GM23338 (cell line): ENCODE results near the gene ZYG11A.
"Not testable (repeated sequence)": the region's sequence is repeated elsewhere in the genome, so short reads cannot be mapped to it uniquely, and the experiment has no call there.

Experiments used
- EZH2 ChIP-seq: fragments of 200-600 bp; sonication (generic); IDR thresholded peaks from one replicate; pipeline ENCODE4 v1.8.0; 2017; ENCODE audit warnings: antibody characterized with exemption, mild to moderate bottlenecking, low read depth; ENCODE audit not compliant: unreplicated experiment
- EZH2phosphoT487 ChIP-seq: fragments of 200-600 bp; sonication (generic); IDR thresholded peaks from one replicate; pipeline ENCODE4 v1.8.1; 2018; ENCODE audit warnings: antibody characterized with exemption; ENCODE audit not compliant: unreplicated experiment
- JUNB ChIP-seq: IDR thresholded peaks from one replicate; pipeline ENCODE4 v1.6.1; 2016; ENCODE audit warnings: antibody characterized with exemption; ENCODE audit not compliant: unreplicated experiment
- POLR2AphosphoS5 ChIP-seq: IDR thresholded peaks from 2 replicates; pipeline ENCODE4 v1.6.1; 2016; ENCODE audit warnings: antibody characterized with exemption, low read depth
- STAT1 ChIP-seq: IDR thresholded peaks from one replicate; pipeline ENCODE4 v1.6.1; 2016; ENCODE audit warnings: antibody characterized with exemption; ENCODE audit not compliant: unreplicated experiment
- TF ChIP-seq, protein P1 (sequence below), 2 experiments: fragments of 200-600 bp in 1 of 2; sonication (generic) in 1 of 2; conservative IDR thresholded peaks; 2 replicates each; pipeline versions ENCODE4 v1.5.1 to v1.6.1; 2016 to 2017; ENCODE audit warnings: antibody characterized with exemption in 2 of 2, low read depth in 2 of 2, mild to moderate bottlenecking in 2 of 2, moderate library complexity in 1 of 2
- TF ChIP-seq, protein P2 (sequence below): IDR thresholded peaks from one replicate; pipeline ENCODE4 v1.6.1; 2018; ENCODE audit warnings: antibody characterized with exemption; ENCODE audit not compliant: unreplicated experiment
- TF ChIP-seq, protein P3 (sequence below): fragments of 250-450 bp; sonication (Bioruptor Pico); IDR thresholded peaks from 2 replicates; pipeline ENCODE4 v1.5.0; 2020; ENCODE audit warnings: mild to moderate bottlenecking, moderate library complexity

DNA sequence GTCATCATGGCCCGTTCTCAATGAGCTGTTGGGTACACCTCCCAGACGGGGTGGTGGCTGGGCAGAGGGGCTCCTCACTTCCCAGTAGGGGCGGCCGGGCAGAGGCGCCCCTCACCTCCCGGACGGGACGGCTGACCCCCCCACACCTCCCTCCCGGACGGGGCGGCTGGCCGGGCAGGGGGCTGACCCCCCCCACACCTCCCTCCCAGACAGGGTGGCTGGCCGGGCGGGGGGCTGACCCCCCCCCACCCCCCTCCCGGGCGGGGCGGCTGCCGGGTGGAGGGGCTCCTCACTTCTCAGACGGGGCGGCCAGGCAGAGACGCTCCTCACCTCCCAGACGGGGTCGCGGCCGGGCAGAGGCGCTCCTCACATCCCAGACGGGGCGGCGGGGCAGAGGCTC is 27.2 kb downstream of the ZYG11A start:
- TF ChIP-seq, protein P1, sequence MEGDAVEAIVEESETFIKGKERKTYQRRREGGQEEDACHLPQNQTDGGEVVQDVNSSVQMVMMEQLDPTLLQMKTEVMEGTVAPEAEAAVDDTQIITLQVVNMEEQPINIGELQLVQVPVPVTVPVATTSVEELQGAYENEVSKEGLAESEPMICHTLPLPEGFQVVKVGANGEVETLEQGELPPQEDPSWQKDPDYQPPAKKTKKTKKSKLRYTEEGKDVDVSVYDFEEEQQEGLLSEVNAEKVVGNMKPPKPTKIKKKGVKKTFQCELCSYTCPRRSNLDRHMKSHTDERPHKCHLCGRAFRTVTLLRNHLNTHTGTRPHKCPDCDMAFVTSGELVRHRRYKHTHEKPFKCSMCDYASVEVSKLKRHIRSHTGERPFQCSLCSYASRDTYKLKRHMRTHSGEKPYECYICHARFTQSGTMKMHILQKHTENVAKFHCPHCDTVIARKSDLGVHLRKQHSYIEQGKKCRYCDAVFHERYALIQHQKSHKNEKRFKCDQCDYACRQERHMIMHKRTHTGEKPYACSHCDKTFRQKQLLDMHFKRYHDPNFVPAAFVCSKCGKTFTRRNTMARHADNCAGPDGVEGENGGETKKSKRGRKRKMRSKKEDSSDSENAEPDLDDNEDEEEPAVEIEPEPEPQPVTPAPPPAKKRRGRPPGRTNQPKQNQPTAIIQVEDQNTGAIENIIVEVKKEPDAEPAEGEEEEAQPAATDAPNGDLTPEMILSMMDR (conservative IDR thresholded peaks at IDR 0.05; ENCODE audit: low read depth in 2 of 2), result not testable (repeated sequence)
- not testable (repeated sequence) for TF ChIP-seq POLR2AphosphoS5, EZH2, JUNB, EZH2phosphoT487, STAT1
- TF ChIP-seq, protein P2, sequence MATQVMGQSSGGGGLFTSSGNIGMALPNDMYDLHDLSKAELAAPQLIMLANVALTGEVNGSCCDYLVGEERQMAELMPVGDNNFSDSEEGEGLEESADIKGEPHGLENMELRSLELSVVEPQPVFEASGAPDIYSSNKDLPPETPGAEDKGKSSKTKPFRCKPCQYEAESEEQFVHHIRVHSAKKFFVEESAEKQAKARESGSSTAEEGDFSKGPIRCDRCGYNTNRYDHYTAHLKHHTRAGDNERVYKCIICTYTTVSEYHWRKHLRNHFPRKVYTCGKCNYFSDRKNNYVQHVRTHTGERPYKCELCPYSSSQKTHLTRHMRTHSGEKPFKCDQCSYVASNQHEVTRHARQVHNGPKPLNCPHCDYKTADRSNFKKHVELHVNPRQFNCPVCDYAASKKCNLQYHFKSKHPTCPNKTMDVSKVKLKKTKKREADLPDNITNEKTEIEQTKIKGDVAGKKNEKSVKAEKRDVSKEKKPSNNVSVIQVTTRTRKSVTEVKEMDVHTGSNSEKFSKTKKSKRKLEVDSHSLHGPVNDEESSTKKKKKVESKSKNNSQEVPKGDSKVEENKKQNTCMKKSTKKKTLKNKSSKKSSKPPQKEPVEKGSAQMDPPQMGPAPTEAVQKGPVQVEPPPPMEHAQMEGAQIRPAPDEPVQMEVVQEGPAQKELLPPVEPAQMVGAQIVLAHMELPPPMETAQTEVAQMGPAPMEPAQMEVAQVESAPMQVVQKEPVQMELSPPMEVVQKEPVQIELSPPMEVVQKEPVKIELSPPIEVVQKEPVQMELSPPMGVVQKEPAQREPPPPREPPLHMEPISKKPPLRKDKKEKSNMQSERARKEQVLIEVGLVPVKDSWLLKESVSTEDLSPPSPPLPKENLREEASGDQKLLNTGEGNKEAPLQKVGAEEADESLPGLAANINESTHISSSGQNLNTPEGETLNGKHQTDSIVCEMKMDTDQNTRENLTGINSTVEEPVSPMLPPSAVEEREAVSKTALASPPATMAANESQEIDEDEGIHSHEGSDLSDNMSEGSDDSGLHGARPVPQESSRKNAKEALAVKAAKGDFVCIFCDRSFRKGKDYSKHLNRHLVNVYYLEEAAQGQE, result not testable (repeated sequence)
- TF ChIP-seq, protein P3, sequence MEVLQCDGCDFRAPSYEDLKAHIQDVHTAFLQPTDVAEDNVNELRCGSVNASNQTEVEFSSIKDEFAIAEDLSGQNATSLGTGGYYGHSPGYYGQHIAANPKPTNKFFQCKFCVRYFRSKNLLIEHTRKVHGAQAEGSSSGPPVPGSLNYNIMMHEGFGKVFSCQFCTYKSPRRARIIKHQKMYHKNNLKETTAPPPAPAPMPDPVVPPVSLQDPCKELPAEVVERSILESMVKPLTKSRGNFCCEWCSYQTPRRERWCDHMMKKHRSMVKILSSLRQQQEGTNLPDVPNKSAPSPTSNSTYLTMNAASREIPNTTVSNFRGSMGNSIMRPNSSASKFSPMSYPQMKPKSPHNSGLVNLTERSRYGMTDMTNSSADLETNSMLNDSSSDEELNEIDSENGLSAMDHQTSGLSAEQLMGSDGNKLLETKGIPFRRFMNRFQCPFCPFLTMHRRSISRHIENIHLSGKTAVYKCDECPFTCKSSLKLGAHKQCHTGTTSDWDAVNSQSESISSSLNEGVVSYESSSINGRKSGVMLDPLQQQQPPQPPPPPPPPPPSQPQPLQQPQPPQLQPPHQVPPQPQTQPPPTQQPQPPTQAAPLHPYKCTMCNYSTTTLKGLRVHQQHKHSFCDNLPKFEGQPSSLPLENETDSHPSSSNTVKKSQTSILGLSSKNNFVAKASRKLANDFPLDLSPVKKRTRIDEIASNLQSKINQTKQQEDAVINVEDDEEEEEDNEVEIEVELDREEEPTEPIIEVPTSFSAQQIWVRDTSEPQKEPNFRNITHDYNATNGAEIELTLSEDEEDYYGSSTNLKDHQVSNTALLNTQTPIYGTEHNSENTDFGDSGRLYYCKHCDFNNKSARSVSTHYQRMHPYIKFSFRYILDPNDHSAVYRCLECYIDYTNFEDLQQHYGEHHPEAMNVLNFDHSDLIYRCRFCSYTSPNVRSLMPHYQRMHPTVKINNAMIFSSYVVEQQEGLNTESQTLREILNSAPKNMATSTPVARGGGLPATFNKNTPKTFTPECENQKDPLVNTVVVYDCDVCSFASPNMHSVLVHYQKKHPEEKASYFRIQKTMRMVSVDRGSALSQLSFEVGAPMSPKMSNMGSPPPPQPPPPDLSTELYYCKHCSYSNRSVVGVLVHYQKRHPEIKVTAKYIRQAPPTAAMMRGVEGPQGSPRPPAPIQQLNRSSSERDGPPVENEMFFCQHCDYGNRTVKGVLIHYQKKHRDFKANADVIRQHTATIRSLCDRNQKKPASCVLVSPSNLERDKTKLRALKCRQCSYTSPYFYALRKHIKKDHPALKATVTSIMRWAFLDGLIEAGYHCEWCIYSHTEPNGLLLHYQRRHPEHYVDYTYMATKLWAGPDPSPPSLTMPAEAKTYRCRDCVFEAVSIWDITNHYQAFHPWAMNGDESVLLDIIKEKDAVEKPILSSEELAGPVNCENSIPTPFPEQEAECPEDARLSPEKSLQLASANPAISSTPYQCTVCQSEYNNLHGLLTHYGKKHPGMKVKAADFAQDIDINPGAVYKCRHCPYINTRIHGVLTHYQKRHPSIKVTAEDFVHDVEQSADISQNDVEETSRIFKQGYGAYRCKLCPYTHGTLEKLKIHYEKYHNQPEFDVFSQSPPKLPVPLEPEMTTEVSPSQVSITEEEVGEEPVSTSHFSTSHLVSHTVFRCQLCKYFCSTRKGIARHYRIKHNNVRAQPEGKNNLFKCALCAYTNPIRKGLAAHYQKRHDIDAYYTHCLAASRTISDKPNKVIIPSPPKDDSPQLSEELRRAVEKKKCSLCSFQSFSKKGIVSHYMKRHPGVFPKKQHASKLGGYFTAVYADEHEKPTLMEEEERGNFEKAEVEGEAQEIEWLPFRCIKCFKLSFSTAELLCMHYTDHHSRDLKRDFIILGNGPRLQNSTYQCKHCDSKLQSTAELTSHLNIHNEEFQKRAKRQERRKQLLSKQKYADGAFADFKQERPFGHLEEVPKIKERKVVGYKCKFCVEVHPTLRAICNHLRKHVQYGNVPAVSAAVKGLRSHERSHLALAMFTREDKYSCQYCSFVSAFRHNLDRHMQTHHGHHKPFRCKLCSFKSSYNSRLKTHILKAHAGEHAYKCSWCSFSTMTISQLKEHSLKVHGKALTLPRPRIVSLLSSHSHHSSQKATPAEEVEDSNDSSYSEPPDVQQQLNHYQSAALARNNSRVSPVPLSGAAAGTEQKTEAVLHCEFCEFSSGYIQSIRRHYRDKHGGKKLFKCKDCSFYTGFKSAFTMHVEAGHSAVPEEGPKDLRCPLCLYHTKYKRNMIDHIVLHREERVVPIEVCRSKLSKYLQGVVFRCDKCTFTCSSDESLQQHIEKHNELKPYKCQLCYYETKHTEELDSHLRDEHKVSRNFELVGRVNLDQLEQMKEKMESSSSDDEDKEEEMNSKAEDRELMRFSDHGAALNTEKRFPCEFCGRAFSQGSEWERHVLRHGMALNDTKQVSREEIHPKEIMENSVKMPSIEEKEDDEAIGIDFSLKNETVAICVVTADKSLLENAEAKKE, result not testable (repeated sequence)
